ENCODE measurements around the gene LMO4.

Gene LMO4

DNA sequence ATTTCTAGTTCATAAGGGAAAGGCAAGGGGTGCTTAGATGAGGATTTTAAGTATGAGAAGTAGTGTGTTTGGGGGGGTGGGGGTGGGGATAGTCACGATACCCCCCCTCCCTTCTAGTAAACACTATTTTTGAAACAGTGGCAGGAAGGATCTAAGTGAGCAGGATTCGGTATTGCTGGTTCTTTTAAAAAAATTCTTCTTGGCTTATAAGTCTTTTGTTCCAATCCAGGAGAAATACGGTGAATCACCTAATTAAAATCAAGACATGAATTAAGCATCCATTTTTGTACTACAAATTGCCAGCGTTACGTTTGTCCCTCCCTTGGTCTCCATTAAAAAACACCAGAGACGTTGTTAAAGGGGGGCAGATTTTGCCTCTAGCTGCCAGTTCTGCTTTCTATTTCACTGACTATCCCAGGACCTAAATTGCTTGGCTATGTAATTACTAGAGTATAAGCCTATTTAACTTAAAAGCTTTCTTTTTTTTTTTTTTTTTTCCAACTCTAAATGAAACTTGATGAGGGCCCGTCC lies 911 bp downstream of the LMO4 start:
- Histone ChIP-seq H3K27me3 (replicated peaks; ENCODE audit: insufficient read depth, low read length) (no peaks in the 10 kb centered on the region), H3F3A (ENCODE audit: insufficient read depth, low read length) (peaks cover 59% of the 10 kb centered on the region), H4K20me1 (ENCODE audit: insufficient read depth, low read length) (no peaks in the 10 kb centered on the region), H3K4me1 (ENCODE audit: low read length) (peaks cover 12% of the 10 kb centered on the region), H3K4me2 (ENCODE audit: low read depth, low read length) (peak overlapping the region; percentile 82; the same call in 1 of the 2 replicates), H3K27ac (ENCODE audit: low read length) (peak overlapping the region; percentile 80), H3K36me3 (replicated peaks; ENCODE audit: insufficient read depth, low read length) (no peaks in the 10 kb centered on the region; the same call in 1 of the 2 replicates), H3K9me3 (replicated peaks; ENCODE audit: insufficient read depth, low read length) (no peaks in the 10 kb centered on the region), H2AFZ (ENCODE audit: low read length) (no peak overlapping the region), H3K4me3 (ENCODE audit: low read length) (peak overlapping the region; percentile 78), H3K9ac (ENCODE audit: low read length) (peak overlapping the region; percentile 81), H3K79me2 (ENCODE audit: low read length) (peaks cover 58% of the 10 kb centered on the region), H3K9me2 (replicated peaks; ENCODE audit: insufficient read depth, low read length) (no peaks in the 10 kb centered on the region)
- DNase-seq = peak; percentile 41
- TF ChIP-seq EZH2 (optimal IDR thresholded peaks at IDR 0.05; ENCODE audit: low read depth, low read length) (no peak), EZH2phosphoT487 (IDR thresholded peaks at IDR 0.05; ENCODE audit: low read length) (no peak)
- TF ChIP-seq, protein P1, sequence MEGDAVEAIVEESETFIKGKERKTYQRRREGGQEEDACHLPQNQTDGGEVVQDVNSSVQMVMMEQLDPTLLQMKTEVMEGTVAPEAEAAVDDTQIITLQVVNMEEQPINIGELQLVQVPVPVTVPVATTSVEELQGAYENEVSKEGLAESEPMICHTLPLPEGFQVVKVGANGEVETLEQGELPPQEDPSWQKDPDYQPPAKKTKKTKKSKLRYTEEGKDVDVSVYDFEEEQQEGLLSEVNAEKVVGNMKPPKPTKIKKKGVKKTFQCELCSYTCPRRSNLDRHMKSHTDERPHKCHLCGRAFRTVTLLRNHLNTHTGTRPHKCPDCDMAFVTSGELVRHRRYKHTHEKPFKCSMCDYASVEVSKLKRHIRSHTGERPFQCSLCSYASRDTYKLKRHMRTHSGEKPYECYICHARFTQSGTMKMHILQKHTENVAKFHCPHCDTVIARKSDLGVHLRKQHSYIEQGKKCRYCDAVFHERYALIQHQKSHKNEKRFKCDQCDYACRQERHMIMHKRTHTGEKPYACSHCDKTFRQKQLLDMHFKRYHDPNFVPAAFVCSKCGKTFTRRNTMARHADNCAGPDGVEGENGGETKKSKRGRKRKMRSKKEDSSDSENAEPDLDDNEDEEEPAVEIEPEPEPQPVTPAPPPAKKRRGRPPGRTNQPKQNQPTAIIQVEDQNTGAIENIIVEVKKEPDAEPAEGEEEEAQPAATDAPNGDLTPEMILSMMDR (IDR thresholded peaks at IDR 0.05; ENCODE audit: low read length) = no peak

DNA sequence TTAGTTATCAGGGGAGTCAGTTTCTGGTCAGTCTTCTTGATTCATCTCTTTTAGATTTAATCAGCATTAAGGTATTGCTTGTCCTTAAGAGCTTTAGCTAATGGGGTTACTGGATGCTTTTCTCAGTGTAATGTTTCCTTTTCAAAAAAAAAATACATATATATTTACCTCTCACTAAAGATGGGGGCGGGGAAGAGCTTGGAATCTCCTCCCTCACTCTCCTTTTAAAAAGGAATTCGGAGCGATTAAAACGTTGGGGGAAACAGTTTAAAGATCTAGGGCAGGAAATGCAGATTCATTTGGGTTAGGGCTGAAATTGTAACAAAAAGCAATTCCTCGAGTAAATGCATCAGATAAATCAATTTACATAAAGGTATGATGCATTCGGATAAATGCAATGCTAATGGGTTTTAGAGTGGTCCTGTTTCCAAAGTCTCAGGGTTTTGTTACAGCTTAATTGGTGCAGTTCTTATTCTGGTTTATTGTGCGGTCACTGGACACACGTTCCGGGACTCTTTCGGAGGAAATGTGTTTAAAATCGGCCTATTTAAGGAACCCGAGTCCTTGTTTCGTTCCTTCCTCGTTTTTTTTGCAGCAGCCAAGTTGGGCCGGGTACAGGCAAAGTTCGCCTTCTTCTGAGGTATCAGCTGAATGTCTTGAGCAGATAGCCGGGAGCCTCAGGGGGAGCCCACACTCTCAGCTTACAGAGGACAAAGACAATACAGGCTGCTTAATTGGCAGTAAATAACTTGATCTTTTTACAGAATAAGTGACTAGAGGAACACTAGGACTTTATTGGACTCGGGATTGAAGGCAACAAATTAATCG lies 1.6 kb downstream of the LMO4 start:
- H3K27me3 ChIP-seq (replicated peaks; ENCODE audit: insufficient read depth, low read length) = no peaks in the 10 kb centered on the region
- no peaks in the 10 kb centered on the region for H4K20me1 ChIP-seq (ENCODE audit: insufficient read depth, low read length)
- DNase-seq = peak; percentile 54
- peak overlapping the region; percentile 78 for H3K4me3 ChIP-seq (ENCODE audit: low read length)
- H3K9ac ChIP-seq (ENCODE audit: low read length) = peak overlapping the region; percentile 81
- peak overlapping the region; percentile 82 for H3K4me2 ChIP-seq (ENCODE audit: low read depth, low read length)
- H3K79me2 ChIP-seq (ENCODE audit: low read length) = peaks cover 63% of the 10 kb centered on the region
- no peaks in the 10 kb centered on the region for H3K9me3 ChIP-seq (replicated peaks; ENCODE audit: insufficient read depth, low read length)
- TF ChIP-seq EZH2 (optimal IDR thresholded peaks at IDR 0.05; ENCODE audit: low read depth, low read length) = no peak
- TF ChIP-seq, protein P1 (IDR thresholded peaks at IDR 0.05; ENCODE audit: low read length) = no peak
- no peak for TF ChIP-seq EZH2phosphoT487 (IDR thresholded peaks at IDR 0.05; ENCODE audit: low read length)
- H3K4me1 ChIP-seq (ENCODE audit: low read length) = peaks cover 12% of the 10 kb centered on the region
- no peak overlapping the region for H2AFZ ChIP-seq (ENCODE audit: low read length)
- no peaks in the 10 kb centered on the region for H3K9me2 ChIP-seq (replicated peaks; ENCODE audit: insufficient read depth, low read length)
- H3F3A ChIP-seq (ENCODE audit: insufficient read depth, low read length) = peaks cover 62% of the 10 kb centered on the region
- H3K36me3 ChIP-seq (replicated peaks; ENCODE audit: insufficient read depth, low read length) = no peaks in the 10 kb centered on the region; the same call in 1 of the 2 replicates
- peak overlapping the region; percentile 80 for H3K27ac ChIP-seq (ENCODE audit: low read length)

DNA sequence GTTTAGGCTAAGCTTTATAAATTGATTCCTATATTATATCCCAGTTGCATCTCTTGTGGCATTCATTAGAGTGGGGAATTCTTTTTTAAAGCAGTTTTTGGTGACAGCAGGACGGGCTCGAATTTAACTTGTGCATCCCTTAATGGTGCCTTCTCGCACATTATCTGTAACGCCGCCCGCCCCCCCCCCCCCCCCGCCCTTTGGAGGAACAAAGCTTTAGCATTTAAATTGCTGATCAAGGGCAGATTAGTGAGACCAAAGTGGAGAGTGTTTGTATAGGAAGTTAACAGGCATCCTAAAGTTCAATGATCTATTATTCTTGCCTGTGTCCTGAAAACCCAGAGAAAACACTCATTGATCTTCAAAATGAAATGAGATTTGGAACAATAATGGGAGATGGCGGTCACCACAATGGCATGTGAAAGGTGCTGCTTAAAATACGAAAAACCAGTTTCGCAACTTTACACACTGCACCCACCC lies 2.2 kb downstream of the LMO4 start:
- Histone ChIP-seq H3K79me2 (ENCODE audit: low read length) (peaks cover 69% of the 10 kb centered on the region), H3K4me3 (ENCODE audit: low read length) (peak overlapping the region; percentile 80), H3K27ac (ENCODE audit: low read length) (peak overlapping the region; percentile 80), H3K9ac (ENCODE audit: low read length) (peak overlapping the region; percentile 85), H3F3A (ENCODE audit: insufficient read depth, low read length) (peaks cover 66% of the 10 kb centered on the region), H3K9me2 (replicated peaks; ENCODE audit: insufficient read depth, low read length) (no peaks in the 10 kb centered on the region), H3K27me3 (replicated peaks; ENCODE audit: insufficient read depth, low read length) (no peaks in the 10 kb centered on the region), H4K20me1 (ENCODE audit: insufficient read depth, low read length) (no peaks in the 10 kb centered on the region), H3K4me1 (ENCODE audit: low read length) (peaks cover 12% of the 10 kb centered on the region), H3K9me3 (replicated peaks; ENCODE audit: insufficient read depth, low read length) (no peaks in the 10 kb centered on the region), H2AFZ (ENCODE audit: low read length) (0 out of 2 replicates have a peak overlapping the region, but pooled peaks have one; percentile 15), H3K4me2 (ENCODE audit: low read depth, low read length) (peak overlapping the region; percentile 82), H3K36me3 (replicated peaks; ENCODE audit: insufficient read depth, low read length) (no peaks in the 10 kb centered on the region; the same call in 1 of the 2 replicates)
- no peak for TF ChIP-seq EZH2phosphoT487 (IDR thresholded peaks at IDR 0.05; ENCODE audit: low read length)
- TF ChIP-seq, protein P1 (IDR thresholded peaks at IDR 0.05; ENCODE audit: low read length) = no peak
- DNase-seq = no peak

Measured in MM.1S (cell line).